H9 (cell line): ENCODE results near the gene CDK5R1. TPM values are rescaled to one million over a fixed set of nuclear protein-coding genes. Genes with fewer than 3 reads are reported as not detected.

Experiments
- DNase-seq: peaks from one replicate; pipeline ENCODE4 v3.0.0-alpha.2; 2017
- H2AFZ ChIP-seq: one replicate; pipeline ENCODE4 v1.6.1; 2013; ENCODE audit warnings: mild to moderate bottlenecking, low read length, control low read depth, moderate library complexity
- H2AK5ac ChIP-seq: 2 replicates; pipeline ENCODE4 v1.6.1; 2013; ENCODE audit warnings: low read length, control low read depth, mixed read lengths; ENCODE audit not compliant: insufficient read length
- H2BK120ac ChIP-seq: one replicate; pipeline ENCODE4 v1.6.1; 2013; ENCODE audit warnings: low read depth, mild to moderate bottlenecking, low read length, control low read depth, inconsistent platforms; ENCODE audit not compliant: poor library complexity, severe bottlenecking
- H2BK12ac ChIP-seq: 2 replicates; pipeline ENCODE4 v1.6.1; 2013; ENCODE audit warnings: low read length, control low read depth, mixed read lengths, low read depth; ENCODE audit not compliant: insufficient read length
- H2BK15ac ChIP-seq: 2 replicates; pipeline ENCODE4 v1.6.1; 2013; ENCODE audit warnings: low read depth, low read length, control low read depth
- H2BK20ac ChIP-seq: one replicate; pipeline ENCODE4 v1.6.1; 2013; ENCODE audit warnings: low read depth, mild to moderate bottlenecking, low read length, control low read depth, inconsistent platforms; ENCODE audit not compliant: poor library complexity, severe bottlenecking
- H2BK5ac ChIP-seq: 2 replicates; pipeline ENCODE4 v1.6.1; 2013; ENCODE audit warnings: low read length, control low read depth, mixed read lengths; ENCODE audit not compliant: insufficient read length
- H3K14ac ChIP-seq: 2 replicates; pipeline ENCODE4 v1.6.1; 2013; ENCODE audit warnings: low read length, control low read depth; ENCODE audit not compliant: insufficient read depth
- H3K18ac ChIP-seq: 2 replicates; pipeline ENCODE4 v1.6.1; 2013; ENCODE audit warnings: low read depth, mild to moderate bottlenecking, mixed read lengths, low read length, control low read depth; ENCODE audit not compliant: insufficient read length
- H3K23ac ChIP-seq: 2 replicates; pipeline ENCODE4 v1.6.1; 2013; ENCODE audit warnings: low read length, control low read depth, mixed read lengths, low read depth; ENCODE audit not compliant: insufficient read length
- H3K23me2 ChIP-seq: 2 replicates; pipeline ENCODE4 v1.6.1; 2013; ENCODE audit warnings: low read depth, mild to moderate bottlenecking, mixed read lengths, low read length, control low read depth; ENCODE audit not compliant: insufficient read length, poor library complexity, severe bottlenecking
- H3K27ac ChIP-seq: 2 replicates; pipeline ENCODE4 v1.5.1; 2013; ENCODE audit warnings: low read length, control low read depth, mixed read lengths, low read depth; ENCODE audit not compliant: insufficient read length
- H3K27me3 ChIP-seq: 2 replicates; pipeline ENCODE4 v1.6.1; 2013; ENCODE audit warnings: low read length, control low read depth, inconsistent platforms; ENCODE audit not compliant: insufficient read depth
- H3K4ac ChIP-seq: 2 replicates; pipeline ENCODE4 v1.6.1; 2013; ENCODE audit warnings: low read depth, mild to moderate bottlenecking, control low read depth, inconsistent platforms, low read length, moderate library complexity
- H3K4me1 ChIP-seq: 2 replicates; pipeline ENCODE4 v1.6.1; 2013; ENCODE audit warnings: low read length, control low read depth, inconsistent platforms; ENCODE audit not compliant: insufficient read depth
- H3K4me2 ChIP-seq: 2 replicates; pipeline ENCODE4 v1.6.1; 2013; ENCODE audit warnings: low read length, control low read depth, mixed read lengths; ENCODE audit not compliant: insufficient read length, insufficient read depth
- H3K56ac ChIP-seq: 2 replicates; pipeline ENCODE4 v1.6.1; 2013; ENCODE audit warnings: low read depth, mild to moderate bottlenecking, mixed read lengths, low read length, control low read depth; ENCODE audit not compliant: insufficient read length
- H3K79me1 ChIP-seq: 2 replicates; pipeline ENCODE4 v1.6.1; 2013; ENCODE audit warnings: low read depth, mild to moderate bottlenecking, moderate library complexity, low read length, control low read depth, inconsistent platforms; ENCODE audit not compliant: insufficient read depth, poor library complexity, severe bottlenecking
- H3K79me2 ChIP-seq: 2 replicates; pipeline ENCODE4 v1.6.1; 2013; ENCODE audit warnings: low read length, control low read depth, inconsistent platforms; ENCODE audit not compliant: insufficient read depth
- H3K9ac ChIP-seq: 2 replicates; pipeline ENCODE4 v1.6.1; 2013; ENCODE audit warnings: low read length, control low read depth, mixed read lengths; ENCODE audit not compliant: insufficient read length; ENCODE audit errors: extremely low read depth
- H3K9me3 ChIP-seq: one replicate; pipeline ENCODE4 v1.6.1; 2013; ENCODE audit warnings: low read depth, low read length, inconsistent platforms; ENCODE audit not compliant: control insufficient read depth
- H3T11ph ChIP-seq: one replicate; pipeline ENCODE4 v1.6.1; 2013; ENCODE audit warnings: mild to moderate bottlenecking, low read length, control low read depth, inconsistent platforms
- H4K20me1 ChIP-seq: one replicate; pipeline ENCODE4 v1.6.1; 2013; ENCODE audit not compliant: control insufficient read depth, insufficient read length, insufficient read depth
- H4K5ac ChIP-seq: 2 replicates; pipeline ENCODE4 v1.6.1; 2013; ENCODE audit warnings: low read depth, mild to moderate bottlenecking, mixed read lengths, low read length, control low read depth; ENCODE audit not compliant: insufficient read length
- H4K8ac ChIP-seq: replicated peaks from 2 replicates; pipeline ENCODE4 v1.6.1; 2013; ENCODE audit warnings: low read length, control low read depth, mixed read lengths, low read depth; ENCODE audit not compliant: insufficient read length
- H4K91ac ChIP-seq: 2 replicates; pipeline ENCODE4 v1.6.1; 2013; ENCODE audit warnings: low read depth, mild to moderate bottlenecking, moderate library complexity, mixed read lengths, low read length, control low read depth; ENCODE audit not compliant: insufficient read length
- H3K27ac Mint-ChIP-seq, 3 experiments: 2 replicates in 2 of 3; 3 replicates in 1 of 3; pipeline ENCODE4 v1.8.0; 2020 to 2021; ENCODE audit warnings: mixed read lengths in 3 of 3, mild to moderate bottlenecking in 1 of 3, moderate library complexity in 1 of 3
- H3K27me3 Mint-ChIP-seq: 2 replicates; pipeline ENCODE4 v1.8.0; 2021; ENCODE audit warnings: low read depth, mild to moderate bottlenecking, moderate library complexity, mixed read lengths
- H3K36me3 Mint-ChIP-seq, 3 experiments: 2 replicates in 2 of 3; 3 replicates in 1 of 3; pipeline ENCODE4 v1.8.0; 2020 to 2021; ENCODE audit warnings: low read depth in 3 of 3, mixed read lengths in 3 of 3; ENCODE audit not compliant: insufficient read depth in 1 of 3
- H3K4me1 Mint-ChIP-seq, 2 experiments: 2 replicates each; pipeline ENCODE4 v1.8.0; 2020; ENCODE audit warnings: mixed read lengths in 2 of 2
- H3K4me3 Mint-ChIP-seq, 2 experiments: 2 replicates in 1 of 2; 3 replicates in 1 of 2; pipeline ENCODE4 v1.8.0; 2020 to 2021; ENCODE audit warnings: mild to moderate bottlenecking in 2 of 2, mixed read lengths in 2 of 2, moderate library complexity in 1 of 2
- H3K9me3 Mint-ChIP-seq, 2 experiments: 2 replicates in 1 of 2; 3 replicates in 1 of 2; pipeline ENCODE4 v1.8.0; 2020; ENCODE audit warnings: mild to moderate bottlenecking in 2 of 2, mixed read lengths in 2 of 2, moderate library complexity in 1 of 2
- CTCF ChIP-seq: fragments of 200-600 bp; sonication (generic); conservative IDR thresholded peaks from 3 replicates; pipeline ENCODE4 v1.8.0; 2021; ENCODE audit warnings: antibody characterized with exemption, mild to moderate bottlenecking
- total RNA-seq: library from RNA; stranded (reverse); gene quantifications from 2 replicates; pipeline ENCODE4 v1.2.1, GENCODE V29; 2021

The CDK5R1 gene
- total RNA-seq, 1 experiment from 2014 or later = 11.4 TPM

- no peak overlapping the region for H4K5ac ChIP-seq
- H3K4ac ChIP-seq = no peak overlapping the region
- H3K4me3 Mint-ChIP-seq = no peak overlapping the region
- H3K18ac ChIP-seq = no peak overlapping the region
- H3K14ac ChIP-seq = no peak overlapping the region
- H2BK5ac ChIP-seq = no peak overlapping the region
- no peaks in the 10 kb centered on the region for H3K27me3 Mint-ChIP-seq
- H3K4me1 Mint-ChIP-seq = peaks cover 0 to 3% of the 10 kb centered on the region in 2 experiments; a peak in 1 of 4 replicates
- H3K27me3 ChIP-seq = no peaks in the 10 kb centered on the region
- no peak overlapping the region for H2BK15ac ChIP-seq
- no peak overlapping the region for H3K27ac ChIP-seq
- no peak for DNase-seq
- no peak overlapping the region for H4K91ac ChIP-seq
- H4K8ac ChIP-seq = no peak overlapping the region
- H3K27ac Mint-ChIP-seq = no peak overlapping the region; a peak in 1 of 7 replicates
- no peak overlapping the region for H3K56ac ChIP-seq
- H3K9me3 Mint-ChIP-seq = no peaks in the 10 kb centered on the region
- H2BK20ac ChIP-seq = no peak overlapping the region
- no peak overlapping the region for H2AFZ ChIP-seq
- H4K20me1 ChIP-seq = no peaks in the 10 kb centered on the region
- no peak overlapping the region for H2AK5ac ChIP-seq
- peaks cover 3% of the 10 kb centered on the region for H3K79me1 ChIP-seq
- H3K9me3 ChIP-seq = no peaks in the 10 kb centered on the region
- no peak overlapping the region for H3K9ac ChIP-seq
- H3T11ph ChIP-seq = no peak overlapping the region
- H3K36me3 Mint-ChIP-seq = peaks cover 52 to 85% (median 68%) of the 10 kb centered on the region in 3 experiments
- no peak overlapping the region for H2BK120ac ChIP-seq
- H3K23me2 ChIP-seq = no peaks in the 10 kb centered on the region
- TF ChIP-seq CTCF = no peak
- no peak overlapping the region for H3K23ac ChIP-seq
- H2BK12ac ChIP-seq = no peak overlapping the region
- H3K79me2 ChIP-seq = peaks cover 4% of the 10 kb centered on the region; the same call in 1 of the 2 replicates
- no peak overlapping the region for H3K4me2 ChIP-seq
- H3K4me1 ChIP-seq = no peaks in the 10 kb centered on the region
Observed at GRCh38 chr17:32458371-32458770, 28.4 kb upstream of the CDK5R1 start.
